Left colon (tissue), 2 donors: ENCODE results near the gene GPBAR1. TPM values are rescaled to one million over a fixed set of nuclear protein-coding genes. Genes with fewer than 3 reads are reported as not detected.
"Not testable (repeated sequence)": the region's sequence is repeated elsewhere in the genome, so short reads cannot be mapped to it uniquely, and the experiment has no call there.

Source experiments
- ATAC-seq: fragments of 200-7000 bp; cut with Tn5 transposase; one replicate; pipeline ENCODE4 v1.9.1; 2020; ENCODE audit warnings: mild to moderate bottlenecking, moderate library complexity
- DNase-seq, 2 donors: peaks; one replicate each; pipeline ENCODE4 v3.0.0-alpha.2; 2020
- intact Hi-C, 2 donors: fragments of 100-400 bp; cut with DNase I in 1 of 2; cut with micrococcal nuclease in 1 of 2; formaldehyde crosslinking; loops; one replicate each; pipeline versions ENCODE4 v1.11.2 to v1.14.0; 2022; cut with DNase I, micrococcal nuclease
- total RNA-seq, 2 donors: library from RNA; stranded (reverse); fragmentation: NEBNext Ultra II Directional; extraction: Animal tissue kit (Norgen Biotek cat#: 25700); gene quantifications; one replicate each; pipeline ENCODE4 v1.2.1, GENCODE V29; 2021
- donor health status: DM: no; HTN: no; CAD: no.
- donor health status: DM: yes; HTN: yes; CAD: no.

GPBAR1 gene
- total RNA-seq, 2 donors from 2014 or later, result 1.8 to 3.0 TPM

- DNase-seq (no peak), ATAC-seq (no peak)
- intact Hi-C loops, result no loop called here
Measured at GRCh38 chr2:218293715-218294429, 33.1 kb downstream of the GPBAR1 start.

GRCh38 chr2:218294430-218295022 lies 33.7 kb downstream of the GPBAR1 start:
- intact Hi-C loops, result no loop called here
- ATAC-seq (no peak), DNase-seq (no peak)

- peak; percentile 11 for ATAC-seq
- intact Hi-C loops, result no loop called here
- no peak for DNase-seq
Measured at GRCh38 chr2:218295029-218295428, 34.2 kb downstream of the GPBAR1 start.

GRCh38 chr2:218296200-218296599 lies 35.4 kb downstream of the GPBAR1 start:
- intact Hi-C loops, result no loop called here
- ATAC-seq, result no peak
- no peak for DNase-seq

- ATAC-seq (no peak), DNase-seq (no peak)
- intact Hi-C loops, result no loop called here
Measured at GRCh38 chr2:218296847-218297246, 36.0 kb downstream of the GPBAR1 start.

- intact Hi-C loops, result no loop called here
- DNase-seq, result no peak
- no peak for ATAC-seq
Measured at GRCh38 chr2:218298314-218298875, 37.6 kb downstream of the GPBAR1 start.

- DNase-seq, result no peak
- ATAC-seq, result peak; percentile 23
- intact Hi-C loops, result loop anchor here (5.0 to 10.0 kb wide), 3 partner anchors 55 to 97 kb away; partner anchors contain the start of genes CATIP (in 2 of the 2) and CTDSP1 (in 1 of the 2)
Measured at GRCh38 chr2:218300141-218300540, 39.3 kb downstream of the GPBAR1 start.

GRCh38 chr2:218301176-218301819 lies 40.5 kb downstream of the GPBAR1 start:
- ATAC-seq, result peak; percentile 86
- intact Hi-C loops, result loop anchor here (5.0 to 10.0 kb wide), 3 partner anchors 54 to 96 kb away; partner anchors contain the start of genes CATIP (in 2 of the 2) and CTDSP1 (in 1 of the 2)
- DNase-seq, result peak; percentile 86 to 89

GRCh38 chr2:218305383-218305782 lies 44.6 kb downstream of the GPBAR1 start:
- ATAC-seq (no peak), DNase-seq (no peak)
- intact Hi-C loops, result loop anchor here in 1 of 2 donors (10.0 kb wide), 1 partner anchor 49 kb away; the partner anchor contains the start of gene CATIP

GRCh38 chr2:218306184-218306920 lies 45.5 kb downstream of the GPBAR1 start:
- DNase-seq (no peak), ATAC-seq (no peak)
- intact Hi-C loops, result loop anchor here in 1 of 2 donors (10.0 kb wide), 1 partner anchor 48 kb away; the partner anchor contains the start of gene CATIP

GRCh38 chr2:218307415-218308090 lies 46.7 kb downstream of the GPBAR1 start:
- DNase-seq (no peak), ATAC-seq (no peak)
- intact Hi-C loops, result loop anchor here in 1 of 2 donors (10.0 kb wide), 1 partner anchor 47 kb away; the partner anchor contains the start of gene CATIP

- intact Hi-C loops, result no loop called here
- DNase-seq (no peak), ATAC-seq (peak; percentile 46)
Measured at GRCh38 chr2:218310853-218311540, 50.2 kb downstream of the GPBAR1 start.

GRCh38 chr2:218311541-218312266 lies 50.9 kb downstream of the GPBAR1 start:
- not testable (repeated sequence) for DNase-seq
- peak; percentile 59 for ATAC-seq

GRCh38 chr2:218312267-218312756 lies 51.5 kb downstream of the GPBAR1 start:
- ATAC-seq, result peak; percentile 83

More at GRCh38 chr2:218311541-218312266, 50.9 kb downstream of the GPBAR1 start:
- intact Hi-C loops, result not testable (repeated sequence)

GRCh38 chr2:218313356-218313755 lies 52.5 kb downstream of the GPBAR1 start:
- no peak for ATAC-seq
- intact Hi-C loops, result no loop called here
- DNase-seq, result no peak

More at GRCh38 chr2:218312267-218312756, 51.5 kb downstream of the GPBAR1 start:
- intact Hi-C loops, result no loop called here
- DNase-seq, result peak in 1 of 2 donors; percentile 72
